Smooth muscle cell (in vitro differentiated cells): Measurements from ENCODE around the gene WDR72. TPM values are rescaled to one million over a fixed set of nuclear protein-coding genes. Genes with fewer than 3 reads are reported as not detected.
"Not testable (repeated sequence)": the region's sequence is repeated elsewhere in the genome, so short reads cannot be mapped to it uniquely, and the experiment has no call there.

Experiments
- DNase-seq: peaks from one replicate; lab custom pipeline; 2025; ENCODE audit not compliant: unreplicated experiment; lab: John Stamatoyannopoulos, UW
- H2AFZ ChIP-seq: fragments of 200-600 bp; sonication (generic); 2 replicates; pipeline ENCODE4 v1.6.0; 2016; ENCODE audit warnings: antibody characterized with exemption, low read depth, mild to moderate bottlenecking
- H3F3A ChIP-seq: fragments of 200-600 bp; sonication (generic); 2 replicates; pipeline ENCODE4 v1.6.0; 2017; ENCODE audit warnings: antibody characterized with exemption, low read depth
- H3K27ac ChIP-seq: fragments of 200-600 bp; sonication (generic); 2 replicates; pipeline ENCODE4 v1.5.1; 2016; ENCODE audit warnings: low read depth, mild to moderate bottlenecking
- H3K27me3 ChIP-seq: fragments of 200-600 bp; sonication (generic); 2 replicates; pipeline ENCODE4 v1.6.1; 2016; ENCODE audit warnings: low read depth, mild to moderate bottlenecking
- H3K36me3 ChIP-seq: fragments of 200-600 bp; sonication (generic); 2 replicates; pipeline ENCODE4 v1.5.1; 2016; ENCODE audit warnings: low read depth
- H3K4me1 ChIP-seq: fragments of 200-600 bp; sonication (generic); 2 replicates; pipeline ENCODE4 v1.5.1; 2016; ENCODE audit warnings: low read depth
- H3K4me2 ChIP-seq: fragments of 200-600 bp; sonication (generic); 2 replicates; pipeline ENCODE4 v1.6.0; 2016; ENCODE audit warnings: mild to moderate bottlenecking
- H3K4me3 ChIP-seq: fragments of 200-600 bp; sonication (generic); 2 replicates; pipeline ENCODE4 v1.5.1; 2016; ENCODE audit warnings: mild to moderate bottlenecking
- H3K79me2 ChIP-seq: fragments of 200-600 bp; sonication (generic); 2 replicates; pipeline ENCODE4 v1.6.0; 2016; ENCODE audit warnings: low read depth, mild to moderate bottlenecking
- H3K9ac ChIP-seq: fragments of 200-600 bp; sonication (generic); 2 replicates; pipeline ENCODE4 v1.6.0; 2016; ENCODE audit warnings: low read depth
- H3K9me3 ChIP-seq: fragments of 200-600 bp; sonication (generic); replicated peaks from 2 replicates; pipeline ENCODE4 v1.5.1; 2016; ENCODE audit warnings: low read depth
- H4K20me1 ChIP-seq: fragments of 200-600 bp; sonication (generic); 2 replicates; pipeline ENCODE4 v1.6.0; 2016; ENCODE audit warnings: low read depth
- WGBS: methylation state at CpG from one replicate; pipeline ENCODE4 v1.1.7; 2016; ENCODE audit warnings: low lambda C conversion rate; 5-methylcytosine and 5-hydroxymethylcytosine counted together
- polyA plus RNA-seq: library from polyadenylated mRNA; unstranded; fragments of >200 nt; fragmentation: Nextera tagmentation; extraction: Ambion mirVana; gene quantifications from 2 replicates; pipeline ENCODE4 v1.2.1, GENCODE V29; 2016
- total RNA-seq: library from RNA; depleted of rRNA; stranded (reverse); fragments of >200 nt; gene quantifications from 2 replicates; pipeline ENCODE4 v1.2.3, GENCODE V29; 2014
- TF ChIP-seq, protein P1 (sequence below): fragments of 200-600 bp; sonication (generic); IDR thresholded peaks from 2 replicates; pipeline ENCODE4 v1.5.1; 2017; ENCODE audit warnings: borderline replicate concordance, mild to moderate bottlenecking, antibody characterized with exemption; ENCODE audit not compliant: insufficient read depth, poor library complexity, severe bottlenecking

Gene WDR72
- total and polyA plus RNA-seq, 2 experiments from 2014 or later: 1.3 to 3.3 TPM

GRCh38 chr15:53549697-53550305 lies 209.7 kb downstream of the WDR72 start:
- Histone ChIP-seq H3K27me3 (no peaks in the 10 kb centered on the region), H3F3A (no peaks in the 10 kb centered on the region), H3K4me3 (no peak overlapping the region), H2AFZ (no peak overlapping the region), H3K9ac (no peak overlapping the region), H3K79me2 (no peaks in the 10 kb centered on the region), H3K36me3 (no peaks in the 10 kb centered on the region), H4K20me1 (no peaks in the 10 kb centered on the region), H3K4me1 (no peaks in the 10 kb centered on the region), H3K27ac (no peak overlapping the region), H3K4me2 (no peak overlapping the region), H3K9me3 (no peaks in the 10 kb centered on the region)
- TF ChIP-seq, protein P1, sequence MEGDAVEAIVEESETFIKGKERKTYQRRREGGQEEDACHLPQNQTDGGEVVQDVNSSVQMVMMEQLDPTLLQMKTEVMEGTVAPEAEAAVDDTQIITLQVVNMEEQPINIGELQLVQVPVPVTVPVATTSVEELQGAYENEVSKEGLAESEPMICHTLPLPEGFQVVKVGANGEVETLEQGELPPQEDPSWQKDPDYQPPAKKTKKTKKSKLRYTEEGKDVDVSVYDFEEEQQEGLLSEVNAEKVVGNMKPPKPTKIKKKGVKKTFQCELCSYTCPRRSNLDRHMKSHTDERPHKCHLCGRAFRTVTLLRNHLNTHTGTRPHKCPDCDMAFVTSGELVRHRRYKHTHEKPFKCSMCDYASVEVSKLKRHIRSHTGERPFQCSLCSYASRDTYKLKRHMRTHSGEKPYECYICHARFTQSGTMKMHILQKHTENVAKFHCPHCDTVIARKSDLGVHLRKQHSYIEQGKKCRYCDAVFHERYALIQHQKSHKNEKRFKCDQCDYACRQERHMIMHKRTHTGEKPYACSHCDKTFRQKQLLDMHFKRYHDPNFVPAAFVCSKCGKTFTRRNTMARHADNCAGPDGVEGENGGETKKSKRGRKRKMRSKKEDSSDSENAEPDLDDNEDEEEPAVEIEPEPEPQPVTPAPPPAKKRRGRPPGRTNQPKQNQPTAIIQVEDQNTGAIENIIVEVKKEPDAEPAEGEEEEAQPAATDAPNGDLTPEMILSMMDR: no peak
- DNase-seq: no peak
- 78% methylated on average over 3 of the region's 3 CpGs for WGBS

- H3K79me2 ChIP-seq: no peaks in the 10 kb centered on the region
- H3K4me3 ChIP-seq: no peak overlapping the region
- TF ChIP-seq, protein P1: no peak
- H3K27me3 ChIP-seq: no peaks in the 10 kb centered on the region
- no peaks in the 10 kb centered on the region for H3K36me3 ChIP-seq
- H2AFZ ChIP-seq: no peak overlapping the region
- no peaks in the 10 kb centered on the region for H3K9me3 ChIP-seq
- H4K20me1 ChIP-seq: no peaks in the 10 kb centered on the region
- H3K4me1 ChIP-seq: no peaks in the 10 kb centered on the region
- 84% methylated on average over 4 of the region's 4 CpGs for WGBS
- H3K27ac ChIP-seq: no peak overlapping the region
- no peak for DNase-seq
- H3F3A ChIP-seq: no peaks in the 10 kb centered on the region
- H3K4me2 ChIP-seq: no peak overlapping the region
- no peak overlapping the region for H3K9ac ChIP-seq
Measured at GRCh38 chr15:53548236-53548635, 211.2 kb downstream of the WDR72 start.

GRCh38 chr15:53540626-53541300 lies 218.7 kb downstream of the WDR72 start:
- not testable (repeated sequence) for H3K9me3 ChIP-seq, H4K20me1 ChIP-seq, H3K27ac ChIP-seq, H3F3A ChIP-seq, H3K9ac ChIP-seq, H3K27me3 ChIP-seq, H2AFZ ChIP-seq, H3K79me2 ChIP-seq, DNase-seq, H3K36me3 ChIP-seq
- WGBS: 84% methylated on average over 34 of the region's 34 CpGs
- H3K4me3 ChIP-seq: peak overlapping the region; percentile 20
- peaks cover 14% of the 10 kb centered on the region for H3K4me1 ChIP-seq
- H3K4me2 ChIP-seq: peak overlapping the region; percentile 58

DNA sequence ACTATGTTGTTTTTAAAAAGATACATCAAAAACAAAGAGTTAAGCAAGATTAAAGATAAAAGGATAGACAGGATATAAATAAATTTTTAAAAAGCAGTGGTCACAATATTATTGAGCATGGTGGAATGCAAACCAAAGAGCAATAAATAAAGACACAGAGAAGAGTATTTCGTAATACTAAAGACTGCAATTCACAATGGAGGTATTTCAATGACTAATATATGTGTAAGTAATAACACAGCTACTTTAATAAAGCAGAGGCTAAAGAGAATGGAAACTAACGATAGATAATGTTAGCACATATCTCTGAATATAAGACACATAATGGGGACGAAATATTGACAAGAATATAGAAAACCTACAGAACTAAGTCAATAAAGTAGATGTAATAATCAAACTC lies 219.6 kb downstream of the WDR72 start:
- no peak for DNase-seq
- no peaks in the 10 kb centered on the region for H3K9me3 ChIP-seq
- no peaks in the 10 kb centered on the region for H3F3A ChIP-seq
- WGBS: 80% methylated on average over 3 of the region's 3 CpGs
- no peak overlapping the region for H2AFZ ChIP-seq
- no peaks in the 10 kb centered on the region for H3K27me3 ChIP-seq
- H3K79me2 ChIP-seq: no peaks in the 10 kb centered on the region
- no peak overlapping the region for H3K27ac ChIP-seq
- TF ChIP-seq, protein P1: no peak
- peak overlapping the region; percentile 58 for H3K4me2 ChIP-seq
- no peak overlapping the region for H3K9ac ChIP-seq
- peak overlapping the region; percentile 20 for H3K4me3 ChIP-seq
- no peaks in the 10 kb centered on the region for H4K20me1 ChIP-seq
- H3K36me3 ChIP-seq: no peaks in the 10 kb centered on the region
- H3K4me1 ChIP-seq: peaks cover 14% of the 10 kb centered on the region
